ENCODE results near the gene RUNX3.

The RUNX3 gene

DNA sequence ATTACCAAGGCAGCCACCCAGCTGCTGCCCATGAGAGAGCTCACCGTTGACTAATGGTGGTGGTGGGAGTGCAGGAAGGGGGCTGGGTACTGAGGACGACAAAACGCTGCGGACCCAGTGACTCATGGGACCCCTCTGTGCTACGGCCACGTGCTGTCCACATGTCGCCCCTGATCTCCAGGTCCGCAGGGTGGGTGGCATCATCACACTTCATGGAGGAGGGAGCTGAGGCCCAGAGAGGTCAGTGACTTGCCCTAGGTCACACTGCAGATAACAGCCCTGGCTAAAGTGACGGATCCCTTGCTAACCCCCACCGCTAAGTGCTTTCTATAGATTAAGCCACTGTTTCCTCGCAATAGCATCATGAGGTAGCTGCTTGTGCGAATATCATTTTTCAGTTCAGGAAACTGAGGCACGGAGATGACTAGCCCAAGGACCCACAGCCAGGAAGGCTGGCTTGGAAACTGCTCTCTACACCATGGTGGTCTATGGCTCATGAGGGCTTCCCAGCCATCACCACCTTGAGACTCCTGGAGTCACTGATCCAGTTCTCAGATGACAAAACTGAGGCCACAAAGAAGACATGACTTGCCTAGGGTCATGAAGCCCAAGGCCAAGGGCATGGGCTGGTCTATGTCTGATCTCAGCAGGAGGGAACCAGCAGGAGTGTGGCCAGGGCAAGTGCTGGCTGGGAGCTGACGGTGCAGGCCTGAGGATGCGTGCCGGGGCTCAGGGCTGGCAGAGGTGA is 12.6 kb downstream of the RUNX3 start:
- Histone ChIP-seq H3K27me3 (ENCODE audit: insufficient read depth, low read length) (no peaks in the 10 kb centered on the region), H3K79me1 (ENCODE audit: low read length) (no peaks in the 10 kb centered on the region), H3K23ac (ENCODE audit: low read length) (no peak overlapping the region), H3K9me3 (ENCODE audit: insufficient read depth, low read depth, low read length) (no peaks in the 10 kb centered on the region), H3K4me3 (ENCODE audit: low read depth, low read length) (no peak overlapping the region), H3K4ac (ENCODE audit: low read depth, low read length) (no peak overlapping the region), H3K79me2 (ENCODE audit: control insufficient read depth, insufficient read depth, low read length, poor library complexity) (no peaks in the 10 kb centered on the region), H3K14ac (ENCODE audit: low read length) (no peak overlapping the region), H4K91ac (ENCODE audit: low read depth, low read length) (no peak overlapping the region), H3K18ac (ENCODE audit: low read length) (no peak overlapping the region), H2BK5ac (ENCODE audit: low read depth, low read length, poor library complexity) (no peak overlapping the region), H2BK12ac (ENCODE audit: low read length) (no peak overlapping the region), H3K36me3 (ENCODE audit: control insufficient read depth in 1 of 2, insufficient read depth in 2 of 2, low read length in 2 of 2) (no peaks in the 10 kb centered on the region), H2BK120ac (ENCODE audit: insufficient read depth, low read length, poor library complexity) (no peak overlapping the region), H3K4me2 (ENCODE audit: low read length) (no peak overlapping the region), H4K8ac (ENCODE audit: low read depth, low read length) (no peak overlapping the region), H2AK5ac (ENCODE audit: low read length) (no peak overlapping the region), H4K12ac (ENCODE audit: low read depth, low read length) (no peak overlapping the region), H2AFZ (ENCODE audit: insufficient read depth, low read length, poor library complexity) (no peak overlapping the region), H3K4me1 (ENCODE audit: control insufficient read depth in 1 of 2, insufficient read depth in 2 of 2, low read length in 2 of 2) (peaks cover 4 to 8% of the 10 kb centered on the region in 2 experiments), H3K27ac (ENCODE audit: low read depth, low read length) (no peak overlapping the region), H3K9ac (ENCODE audit: low read length) (no peak overlapping the region)
- WGBS (ENCODE audit: extremely low coverage, insufficient coverage, insufficient read length): no CpG with 5 or more reads among the region's 16 CpGs
- DNase-seq: no peak

DNA sequence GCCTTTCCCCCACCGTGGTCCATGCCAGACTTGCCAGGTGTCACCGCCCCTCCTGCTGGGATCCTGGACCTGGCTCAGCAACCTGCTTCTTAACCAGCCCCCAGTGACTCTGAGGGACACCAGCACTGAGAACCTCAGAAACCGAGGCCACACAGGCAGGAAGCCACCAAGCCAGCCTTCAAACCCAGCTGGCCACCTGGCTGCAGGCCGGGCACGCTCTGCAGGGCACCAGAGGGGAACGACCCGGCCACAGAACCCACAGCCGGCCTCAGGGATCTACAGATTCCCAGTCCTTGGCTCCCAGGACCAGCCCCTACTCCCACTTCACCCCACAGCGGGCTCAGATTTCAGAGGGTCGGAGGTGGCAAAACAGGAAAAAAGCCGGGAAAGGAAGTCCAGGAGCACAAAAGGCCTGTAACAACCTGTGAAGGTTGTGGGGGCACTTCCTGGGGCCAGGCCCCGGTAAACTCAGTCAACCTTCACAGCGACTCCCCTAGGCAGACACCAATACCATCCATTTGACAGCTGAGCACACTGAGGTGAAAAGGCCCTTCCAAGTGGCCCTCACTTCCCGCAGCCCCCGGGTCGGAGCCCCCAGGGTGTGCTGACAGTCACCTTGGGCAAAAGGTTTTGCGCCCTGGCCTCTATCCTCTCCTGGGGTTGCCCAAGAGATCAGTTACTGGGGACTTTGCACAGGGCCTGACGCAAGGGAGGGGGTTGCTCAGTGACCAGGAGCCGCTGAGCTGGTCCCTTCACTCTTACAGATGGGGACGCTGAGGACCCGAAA is 14.1 kb downstream of the RUNX3 start:
- H3K23ac ChIP-seq (ENCODE audit: low read length): no peak overlapping the region
- H3K9ac ChIP-seq (ENCODE audit: low read length): no peak overlapping the region
- no peaks in the 10 kb centered on the region for H3K27me3 ChIP-seq (ENCODE audit: insufficient read depth, low read length)
- DNase-seq: no peak
- no peak overlapping the region for H2BK120ac ChIP-seq (ENCODE audit: insufficient read depth, low read length, poor library complexity)
- no peak overlapping the region for H3K18ac ChIP-seq (ENCODE audit: low read length)
- no peak overlapping the region for H2BK5ac ChIP-seq (ENCODE audit: low read depth, low read length, poor library complexity)
- no peaks in the 10 kb centered on the region for H3K79me2 ChIP-seq (ENCODE audit: control insufficient read depth, insufficient read depth, low read length, poor library complexity)
- H4K91ac ChIP-seq (ENCODE audit: low read depth, low read length): no peak overlapping the region
- no peak overlapping the region for H2BK12ac ChIP-seq (ENCODE audit: low read length)
- peaks cover 7 to 11% of the 10 kb centered on the region in 2 experiments for H3K4me1 ChIP-seq (ENCODE audit: control insufficient read depth in 1 of 2, insufficient read depth in 2 of 2, low read length in 2 of 2)
- no peak overlapping the region for H3K4me3 ChIP-seq (ENCODE audit: low read depth, low read length)
- H2AK5ac ChIP-seq (ENCODE audit: low read length): no peak overlapping the region
- H2AFZ ChIP-seq (ENCODE audit: insufficient read depth, low read length, poor library complexity): no peak overlapping the region
- WGBS (ENCODE audit: extremely low coverage, insufficient coverage, insufficient read length): no CpG with 5 or more reads among the region's 21 CpGs
- H3K4me2 ChIP-seq (ENCODE audit: low read length): no peak overlapping the region
- no peak overlapping the region for H4K8ac ChIP-seq (ENCODE audit: low read depth, low read length)
- H3K27ac ChIP-seq (ENCODE audit: low read depth, low read length): no peak overlapping the region
- H3K14ac ChIP-seq (ENCODE audit: low read length): no peak overlapping the region
- H3K4ac ChIP-seq (ENCODE audit: low read depth, low read length): no peak overlapping the region
- no peaks in the 10 kb centered on the region for H3K9me3 ChIP-seq (ENCODE audit: insufficient read depth, low read depth, low read length)
- H4K12ac ChIP-seq (ENCODE audit: low read depth, low read length): no peak overlapping the region
- no peaks in the 10 kb centered on the region for H3K79me1 ChIP-seq (ENCODE audit: low read length)
- H3K36me3 ChIP-seq (ENCODE audit: control insufficient read depth in 1 of 2, insufficient read depth in 2 of 2, low read length in 2 of 2): no peaks in the 10 kb centered on the region

DNA sequence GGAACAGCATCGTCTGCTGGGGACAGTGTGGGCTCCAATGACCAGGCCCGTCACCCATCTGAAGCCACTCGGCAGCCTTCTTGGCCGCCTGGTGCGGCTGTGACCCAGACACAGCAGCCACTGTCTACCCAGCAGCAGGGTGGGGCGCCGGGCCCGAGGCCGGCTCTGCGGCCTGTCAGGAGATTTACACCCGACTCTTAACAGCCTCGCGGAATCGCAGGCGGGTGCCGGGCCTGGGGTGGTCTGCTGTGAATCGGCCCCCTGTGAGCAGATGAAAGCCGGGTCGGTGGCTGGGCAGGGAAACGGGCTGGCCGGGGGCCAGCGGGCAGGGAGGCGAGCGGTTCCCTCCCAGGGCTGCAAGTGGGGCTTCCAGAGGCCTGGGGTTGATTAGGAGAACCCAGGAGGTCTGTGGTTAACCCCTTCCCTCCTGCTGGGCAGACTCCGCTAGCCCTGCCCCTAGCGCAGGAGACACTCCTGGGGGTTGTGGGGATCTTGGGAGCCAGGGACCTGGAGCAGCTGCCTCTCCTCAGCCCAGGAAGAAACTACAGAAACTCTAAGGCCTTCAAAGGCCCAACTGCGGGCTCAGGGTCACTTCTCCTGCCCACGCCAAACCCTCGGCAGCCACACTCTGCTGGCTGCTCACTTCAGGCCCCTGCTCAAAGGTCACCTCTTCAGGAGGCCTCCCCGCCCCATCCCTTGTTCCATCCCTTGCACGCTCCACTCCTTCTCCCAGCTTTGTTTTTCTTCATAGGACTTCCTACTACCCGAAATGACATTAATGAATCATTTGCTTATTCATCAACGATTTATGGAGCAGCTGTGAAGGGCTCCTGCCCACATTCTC is 15.6 kb downstream of the RUNX3 start:
- Histone ChIP-seq H3K18ac (ENCODE audit: low read length) (no peak overlapping the region), H4K8ac (ENCODE audit: low read depth, low read length) (no peak overlapping the region), H3K27ac (ENCODE audit: low read depth, low read length) (no peak overlapping the region), H2BK12ac (ENCODE audit: low read length) (no peak overlapping the region), H3K4me1 (ENCODE audit: control insufficient read depth in 1 of 2, insufficient read depth in 2 of 2, low read length in 2 of 2) (peaks cover 7 to 11% of the 10 kb centered on the region in 2 experiments), H4K12ac (ENCODE audit: low read depth, low read length) (no peak overlapping the region), H3K9me3 (ENCODE audit: insufficient read depth, low read depth, low read length) (no peaks in the 10 kb centered on the region), H3K9ac (ENCODE audit: low read length) (no peak overlapping the region), H3K4ac (ENCODE audit: low read depth, low read length) (no peak overlapping the region), H3K23ac (ENCODE audit: low read length) (no peak overlapping the region), H4K91ac (ENCODE audit: low read depth, low read length) (no peak overlapping the region), H2AFZ (ENCODE audit: insufficient read depth, low read length, poor library complexity) (no peak overlapping the region), H3K79me1 (ENCODE audit: low read length) (no peaks in the 10 kb centered on the region), H3K14ac (ENCODE audit: low read length) (no peak overlapping the region), H2BK5ac (ENCODE audit: low read depth, low read length, poor library complexity) (no peak overlapping the region), H2AK5ac (ENCODE audit: low read length) (no peak overlapping the region), H3K27me3 (ENCODE audit: insufficient read depth, low read length) (no peaks in the 10 kb centered on the region), H3K4me2 (ENCODE audit: low read length) (no peak overlapping the region), H3K36me3 (ENCODE audit: control insufficient read depth in 1 of 2, insufficient read depth in 2 of 2, low read length in 2 of 2) (no peaks in the 10 kb centered on the region), H3K4me3 (ENCODE audit: low read depth, low read length) (no peak overlapping the region), H3K79me2 (ENCODE audit: control insufficient read depth, insufficient read depth, low read length, poor library complexity) (no peaks in the 10 kb centered on the region), H2BK120ac (ENCODE audit: insufficient read depth, low read length, poor library complexity) (no peak overlapping the region)
- DNase-seq: no peak
- no CpG with 5 or more reads among the region's 33 CpGs for WGBS (ENCODE audit: extremely low coverage, insufficient coverage, insufficient read length)

DNA sequence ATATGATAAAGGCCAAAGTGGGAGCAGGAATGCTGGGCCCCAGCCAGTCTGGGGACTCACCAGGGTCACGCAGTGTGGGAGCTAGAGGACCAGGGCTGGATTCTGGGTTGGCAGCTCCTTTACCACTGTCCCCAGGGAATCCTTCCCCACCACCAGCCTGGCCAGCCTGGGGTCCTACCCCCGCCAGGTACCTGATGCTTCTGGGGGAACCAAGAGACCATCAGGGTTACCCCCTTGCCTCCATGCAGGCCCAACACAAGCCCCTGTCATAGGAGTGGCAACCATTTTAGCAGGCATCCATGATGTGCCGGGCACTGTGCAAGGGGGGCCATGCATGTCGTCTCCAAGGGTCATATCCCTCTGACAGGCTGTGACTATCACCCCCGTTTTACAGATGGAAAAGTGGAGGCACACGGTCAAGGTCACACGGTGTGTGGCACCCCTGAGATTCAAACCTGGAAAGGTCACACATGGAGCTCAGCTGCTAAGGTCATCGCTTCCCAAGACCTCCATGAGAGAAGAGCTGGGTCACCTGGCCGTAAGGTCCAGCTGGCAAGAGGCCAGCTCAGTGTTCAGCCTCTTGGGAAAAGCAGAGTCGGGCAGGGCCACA is 16.4 kb downstream of the RUNX3 start:
- Histone ChIP-seq H4K12ac (ENCODE audit: low read depth, low read length) (no peak overlapping the region), H3K23ac (ENCODE audit: low read length) (no peak overlapping the region), H2BK120ac (ENCODE audit: insufficient read depth, low read length, poor library complexity) (no peak overlapping the region), H3K79me2 (ENCODE audit: control insufficient read depth, insufficient read depth, low read length, poor library complexity) (no peaks in the 10 kb centered on the region), H3K9ac (ENCODE audit: low read length) (no peak overlapping the region), H2AFZ (ENCODE audit: insufficient read depth, low read length, poor library complexity) (no peak overlapping the region), H3K18ac (ENCODE audit: low read length) (no peak overlapping the region), H4K91ac (ENCODE audit: low read depth, low read length) (no peak overlapping the region), H3K27ac (ENCODE audit: low read depth, low read length) (no peak overlapping the region), H3K4me3 (ENCODE audit: low read depth, low read length) (no peak overlapping the region), H3K9me3 (ENCODE audit: insufficient read depth, low read depth, low read length) (no peaks in the 10 kb centered on the region), H2BK5ac (ENCODE audit: low read depth, low read length, poor library complexity) (no peak overlapping the region), H3K27me3 (ENCODE audit: insufficient read depth, low read length) (no peaks in the 10 kb centered on the region), H3K4me2 (ENCODE audit: low read length) (no peak overlapping the region), H3K4me1 (ENCODE audit: control insufficient read depth in 1 of 2, insufficient read depth in 2 of 2, low read length in 2 of 2) (peaks cover 7 to 11% of the 10 kb centered on the region in 2 experiments), H3K4ac (ENCODE audit: low read depth, low read length) (no peak overlapping the region), H2AK5ac (ENCODE audit: low read length) (no peak overlapping the region), H4K8ac (ENCODE audit: low read depth, low read length) (no peak overlapping the region), H3K14ac (ENCODE audit: low read length) (no peak overlapping the region), H3K36me3 (ENCODE audit: control insufficient read depth in 1 of 2, insufficient read depth in 2 of 2, low read length in 2 of 2) (no peaks in the 10 kb centered on the region), H2BK12ac (ENCODE audit: low read length) (no peak overlapping the region), H3K79me1 (ENCODE audit: low read length) (no peaks in the 10 kb centered on the region)
- DNase-seq: no peak
- no CpG with 5 or more reads among the region's 10 CpGs for WGBS (ENCODE audit: extremely low coverage, insufficient coverage, insufficient read length)

Data from trophoblast cell (in vitro differentiated cells and primary cell).